ENCODE data around the gene IQCF2. TPM values are rescaled to one million over a fixed set of nuclear protein-coding genes. Genes with fewer than 3 reads are reported as not detected.

Gene IQCF2
- total RNA-seq, 2 donors from 2014 or later: not detected

GRCh38 chr3:51869304-51869703 lies 7.9 kb downstream of the IQCF2 start:
- peak overlapping the region; percentile 94 for H3K9ac ChIP-seq (ENCODE audit: extremely low read depth, low read length, poor library complexity, severe bottlenecking)
- peak; percentile 64 for DNase-seq
- no peaks in the 10 kb centered on the region for H3K27me3 ChIP-seq (ENCODE audit: control insufficient read depth, insufficient read depth, low read length, poor library complexity, severe bottlenecking)
- H3K4me3 ChIP-seq (ENCODE audit: low read length): peak overlapping the region; percentile 91
- H3K27ac ChIP-seq (ENCODE audit: low read depth, low read length): peak overlapping the region; percentile 78
- Mint-ChIP-seq H3K27ac (peak overlapping the region; percentile 96), H3K4me1 (peaks cover 16% of the 10 kb centered on the region), H3K4me3 (peak overlapping the region; percentile 57), H3K9me3 (peaks cover 3% of the 10 kb centered on the region), H3K36me3 (ENCODE audit: low read depth) (peaks cover 17% of the 10 kb centered on the region), H3K27me3 (ENCODE audit: insufficient read depth) (no peaks in the 10 kb centered on the region)
- H3K36me3 ChIP-seq (ENCODE audit: control insufficient read depth, insufficient read depth, low read length): no peaks in the 10 kb centered on the region
- peaks cover 18% of the 10 kb centered on the region for H3K9me3 ChIP-seq (ENCODE audit: control insufficient read depth, low read length)
- no peak for TF ChIP-seq CTCF (conservative IDR thresholded peaks at IDR 0.05)
- 46 to 60% methylated on average over 1 to 2 of the region's 2 CpGs for whole genome bisulfite sequencing, 2 experiments (ENCODE audit: insufficient coverage in 1 of 2, insufficient read length in 1 of 2)
- H3K4me1 ChIP-seq (ENCODE audit: control insufficient read depth, insufficient read depth, low read length): no peaks in the 10 kb centered on the region

DNA sequence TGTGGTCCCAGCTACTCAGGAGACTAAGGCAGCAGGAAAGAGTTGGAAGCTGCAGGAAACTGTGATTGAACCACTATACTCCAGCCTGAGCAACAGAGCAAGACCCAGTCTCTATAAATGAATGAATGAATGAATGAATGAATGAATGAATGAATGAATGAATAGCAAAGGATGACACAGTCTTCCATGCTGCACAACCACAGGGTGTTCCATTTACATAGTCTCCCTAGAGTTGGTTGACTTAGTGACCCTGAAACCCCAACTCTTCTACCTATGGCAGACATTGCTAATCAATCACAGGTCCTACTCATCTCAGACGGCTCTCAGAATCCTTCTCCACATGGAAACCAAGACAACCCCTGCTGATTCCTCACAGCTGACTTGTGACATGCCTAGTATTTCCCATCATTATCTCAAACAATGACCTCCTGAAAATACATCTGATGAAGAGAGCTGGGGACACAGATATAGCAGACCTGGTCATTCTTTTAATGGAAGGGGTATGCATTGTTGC lies 11.9 kb downstream of the IQCF2 start:
- H3K27ac Mint-ChIP-seq: no peak overlapping the region
- peaks cover 18% of the 10 kb centered on the region for H3K9me3 ChIP-seq (ENCODE audit: control insufficient read depth, low read length)
- peaks cover 16% of the 10 kb centered on the region for H3K4me1 Mint-ChIP-seq
- DNase-seq: no peak
- no peaks in the 10 kb centered on the region for H3K27me3 Mint-ChIP-seq (ENCODE audit: insufficient read depth)
- H3K36me3 Mint-ChIP-seq (ENCODE audit: low read depth): peaks cover 27% of the 10 kb centered on the region
- no peaks in the 10 kb centered on the region for H3K36me3 ChIP-seq (ENCODE audit: control insufficient read depth, insufficient read depth, low read length)
- WGBS, 2 experiments (ENCODE audit: insufficient coverage in 1 of 2, insufficient read length in 1 of 2): 83 to 100% methylated on average over 1 of the region's 1 CpG
- H3K27me3 ChIP-seq (ENCODE audit: control insufficient read depth, insufficient read depth, low read length, poor library complexity, severe bottlenecking): no peaks in the 10 kb centered on the region
- TF ChIP-seq CTCF (conservative IDR thresholded peaks at IDR 0.05): no peak
- H3K9me3 Mint-ChIP-seq: peaks cover 3% of the 10 kb centered on the region
- no peak overlapping the region for H3K9ac ChIP-seq (ENCODE audit: extremely low read depth, low read length, poor library complexity, severe bottlenecking)
- no peak overlapping the region for H3K27ac ChIP-seq (ENCODE audit: low read depth, low read length)
- no peak overlapping the region for H3K4me3 Mint-ChIP-seq
- H3K4me1 ChIP-seq (ENCODE audit: control insufficient read depth, insufficient read depth, low read length): no peaks in the 10 kb centered on the region
- no peak overlapping the region for H3K4me3 ChIP-seq (ENCODE audit: low read length)

- Mint-ChIP-seq H3K36me3 (ENCODE audit: low read depth) (peaks cover 27% of the 10 kb centered on the region), H3K27ac (no peak overlapping the region), H3K4me1 (peaks cover 13% of the 10 kb centered on the region), H3K9me3 (peaks cover 3% of the 10 kb centered on the region), H3K4me3 (no peak overlapping the region), H3K27me3 (ENCODE audit: insufficient read depth) (peaks cover 3% of the 10 kb centered on the region)
- 94 to 99% methylated on average over 10 of the region's 10 CpGs for WGBS, 2 experiments (ENCODE audit: insufficient coverage in 1 of 2, insufficient read length in 1 of 2)
- Histone ChIP-seq H3K36me3 (ENCODE audit: control insufficient read depth, insufficient read depth, low read length) (no peaks in the 10 kb centered on the region), H3K9ac (ENCODE audit: extremely low read depth, low read length, poor library complexity, severe bottlenecking) (no peak overlapping the region), H3K27ac (ENCODE audit: low read depth, low read length) (no peak overlapping the region), H3K4me1 (ENCODE audit: control insufficient read depth, insufficient read depth, low read length) (no peaks in the 10 kb centered on the region), H3K4me3 (ENCODE audit: low read length) (no peak overlapping the region), H3K9me3 (ENCODE audit: control insufficient read depth, low read length) (peaks cover 18% of the 10 kb centered on the region), H3K27me3 (ENCODE audit: control insufficient read depth, insufficient read depth, low read length, poor library complexity, severe bottlenecking) (no peaks in the 10 kb centered on the region)
- DNase-seq: no peak
- no peak for TF ChIP-seq CTCF (conservative IDR thresholded peaks at IDR 0.05)
These were observed 12.5 kb downstream of the IQCF2 start for GRCh38 chr3:51873876-51874275.
